ENCODE data around the gene KLK5. TPM values are rescaled to one million over a fixed set of nuclear protein-coding genes. Genes with fewer than 3 reads are reported as not detected.

KLK5 gene
- total RNA-seq, 1 experiment from 2014 or later: not detected

DNA sequence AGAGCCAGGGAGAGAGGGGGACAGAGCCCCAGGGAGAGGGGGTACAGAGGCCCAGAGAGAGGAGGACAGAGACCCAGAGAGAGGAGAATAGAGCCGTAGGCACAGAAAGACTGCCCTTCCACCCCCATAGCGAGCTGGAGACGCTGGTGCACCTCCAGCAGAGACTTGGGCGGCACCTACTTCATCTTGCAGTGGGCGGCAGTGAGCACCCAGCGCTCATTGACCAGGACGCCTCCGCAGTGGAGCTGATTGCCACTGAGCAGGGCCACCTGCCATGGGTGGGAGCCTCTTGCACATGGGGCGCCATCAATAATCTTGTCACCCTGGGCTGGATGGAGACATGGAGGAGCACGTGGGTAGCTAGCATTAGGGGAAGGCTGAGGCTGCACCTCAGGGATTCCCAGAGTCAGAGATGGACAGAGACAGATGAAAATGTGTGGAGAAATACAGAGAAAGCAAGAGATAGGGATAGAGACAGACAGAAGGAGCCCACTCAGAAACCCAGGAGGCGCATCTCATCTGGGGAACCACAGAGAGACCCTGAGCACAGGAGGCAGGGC is 28.8 kb upstream of the KLK5 start:
- no peak overlapping the region for H3K9ac ChIP-seq (ENCODE audit: extremely low read depth, insufficient read length, low read length)
- H4K8ac ChIP-seq (replicated peaks; ENCODE audit: insufficient read length, low read depth, low read length): no peak overlapping the region
- no peak overlapping the region for H2AFZ ChIP-seq (ENCODE audit: low read length)
- no peak overlapping the region for H3T11ph ChIP-seq (ENCODE audit: low read length)
- H3K79me1 ChIP-seq (ENCODE audit: insufficient read depth, low read depth, low read length, poor library complexity, severe bottlenecking): no peaks in the 10 kb centered on the region
- DNase-seq: no peak
- no peaks in the 10 kb centered on the region for H3K79me2 ChIP-seq (ENCODE audit: insufficient read depth, low read length)
- TF ChIP-seq, protein P1, sequence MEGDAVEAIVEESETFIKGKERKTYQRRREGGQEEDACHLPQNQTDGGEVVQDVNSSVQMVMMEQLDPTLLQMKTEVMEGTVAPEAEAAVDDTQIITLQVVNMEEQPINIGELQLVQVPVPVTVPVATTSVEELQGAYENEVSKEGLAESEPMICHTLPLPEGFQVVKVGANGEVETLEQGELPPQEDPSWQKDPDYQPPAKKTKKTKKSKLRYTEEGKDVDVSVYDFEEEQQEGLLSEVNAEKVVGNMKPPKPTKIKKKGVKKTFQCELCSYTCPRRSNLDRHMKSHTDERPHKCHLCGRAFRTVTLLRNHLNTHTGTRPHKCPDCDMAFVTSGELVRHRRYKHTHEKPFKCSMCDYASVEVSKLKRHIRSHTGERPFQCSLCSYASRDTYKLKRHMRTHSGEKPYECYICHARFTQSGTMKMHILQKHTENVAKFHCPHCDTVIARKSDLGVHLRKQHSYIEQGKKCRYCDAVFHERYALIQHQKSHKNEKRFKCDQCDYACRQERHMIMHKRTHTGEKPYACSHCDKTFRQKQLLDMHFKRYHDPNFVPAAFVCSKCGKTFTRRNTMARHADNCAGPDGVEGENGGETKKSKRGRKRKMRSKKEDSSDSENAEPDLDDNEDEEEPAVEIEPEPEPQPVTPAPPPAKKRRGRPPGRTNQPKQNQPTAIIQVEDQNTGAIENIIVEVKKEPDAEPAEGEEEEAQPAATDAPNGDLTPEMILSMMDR (conservative IDR thresholded peaks at IDR 0.05): no peak
- no peak overlapping the region for H4K91ac ChIP-seq (ENCODE audit: insufficient read length, low read depth, low read length)
- no peak overlapping the region for H3K18ac ChIP-seq (ENCODE audit: insufficient read length, low read depth, low read length)
- no peaks in the 10 kb centered on the region for H3K23me2 ChIP-seq (ENCODE audit: insufficient read length, low read depth, low read length, poor library complexity, severe bottlenecking)
- no peak overlapping the region for H3K4me2 ChIP-seq (ENCODE audit: insufficient read depth, insufficient read length, low read length)
- no CpG with 5 or more reads among the region's 11 CpGs for WGBS (ENCODE audit: extremely low coverage, insufficient read length, low lambda C conversion rate)
- peaks cover 6% of the 10 kb centered on the region; the same call in 1 of the 2 replicates for H3K4me1 ChIP-seq (ENCODE audit: insufficient read depth, low read length)
- no peaks in the 10 kb centered on the region for H3K27me3 ChIP-seq (ENCODE audit: insufficient read depth, low read length)
- no peaks in the 10 kb centered on the region for H4K20me1 ChIP-seq (ENCODE audit: control insufficient read depth, insufficient read depth, insufficient read length)
- no peaks in the 10 kb centered on the region for H3K9me3 ChIP-seq (ENCODE audit: control insufficient read depth, low read depth, low read length)
- H2AK5ac ChIP-seq (ENCODE audit: insufficient read length, low read length): no peak overlapping the region
- no peak overlapping the region for H3K27ac ChIP-seq (ENCODE audit: insufficient read length, low read depth, low read length)
- H2BK120ac ChIP-seq (ENCODE audit: low read depth, low read length, poor library complexity, severe bottlenecking): no peak overlapping the region
- H3K23ac ChIP-seq (ENCODE audit: insufficient read length, low read depth, low read length): no peak overlapping the region
- no peak overlapping the region for H3K56ac ChIP-seq (ENCODE audit: insufficient read length, low read depth, low read length)
- Mint-ChIP-seq H3K36me3 (ENCODE audit: insufficient read depth in 1 of 3, low read depth in 3 of 3) (no peaks in the 10 kb centered on the region), H3K27me3 (ENCODE audit: low read depth) (peaks cover 25% of the 10 kb centered on the region), H3K9me3 (no peaks in the 10 kb centered on the region), H3K27ac (peak overlapping the region in 1 of 3 experiments; percentile 37; a peak in 1 of 7 replicates), H3K4me1 (peaks cover 31 to 42% of the 10 kb centered on the region in 2 experiments), H3K4me3 (no peak overlapping the region)
- no peak overlapping the region for H3K4ac ChIP-seq (ENCODE audit: low read depth, low read length)
- no peak overlapping the region for H3K14ac ChIP-seq (ENCODE audit: insufficient read depth, low read length)
- H2BK12ac ChIP-seq (ENCODE audit: insufficient read length, low read depth, low read length): no peak overlapping the region
- no peak overlapping the region for H2BK20ac ChIP-seq (ENCODE audit: low read depth, low read length, poor library complexity, severe bottlenecking)
- H2BK5ac ChIP-seq (ENCODE audit: insufficient read length, low read length): no peak overlapping the region
- no peak overlapping the region for H4K5ac ChIP-seq (ENCODE audit: insufficient read length, low read depth, low read length)
- H2BK15ac ChIP-seq (ENCODE audit: low read depth, low read length): no peak overlapping the region

Data from H9 (cell line).